GM13977 (cell line): Measurements from ENCODE around the gene AKNA.

Experiments
- DNase-seq: peaks from one replicate; pipeline ENCODE4 v3.0.0; 2012; ENCODE audit warnings: low spot score
- CTCF ChIP-seq: IDR thresholded peaks from 2 replicates; pipeline ENCODE4 v1.5.1; 2012; ENCODE audit warnings: mild to moderate bottlenecking, control low read depth; ENCODE audit not compliant: insufficient read depth; ENCODE audit errors: extremely low read depth, missing control alignments
- in situ Hi-C: fragments of 300-500 bp; cut with MboI; formaldehyde crosslinking; loops from one replicate; pipeline ENCODE4 v1.12.0; 2022; ENCODE audit warnings: low sequenced_read_pairs, low pct_unique_long_range_greater_than_20kb, mixed read lengths, inconsistent platforms; ENCODE audit not compliant: unreplicated experiment

Gene AKNA

GRCh38 chr9:114371343-114371944, 16.3 kb downstream of the AKNA start:
- no peak for TF ChIP-seq CTCF
- no peak for DNase-seq
- in situ Hi-C loops: no loop called here

- in situ Hi-C loops: no loop called here
- no peak for DNase-seq
- no peak for TF ChIP-seq CTCF
Measured at GRCh38 chr9:114370968-114371320, 16.8 kb downstream of the AKNA start.

- in situ Hi-C loops: no loop called here
- TF ChIP-seq CTCF: no peak
- DNase-seq: no peak
Measured at GRCh38 chr9:114370251-114370967, 17.4 kb downstream of the AKNA start.

GRCh38 chr9:114369216-114370130, 18.3 kb downstream of the AKNA start:
- in situ Hi-C loops: no loop called here
- TF ChIP-seq CTCF: no peak
- DNase-seq: no peak

GRCh38 chr9:114367772-114368569, 19.8 kb downstream of the AKNA start:
- in situ Hi-C loops: no loop called here
- no peak for DNase-seq
- TF ChIP-seq CTCF: no peak

GRCh38 chr9:114367366-114367765, 20.4 kb downstream of the AKNA start:
- in situ Hi-C loops: no loop called here
- TF ChIP-seq CTCF: no peak
- DNase-seq: no peak
